OCI-LY3 (cell line): Measurements from ENCODE around the gene SEMG2.

Experiments
- H2AFZ ChIP-seq: fragments of 200-600, 300-600 bp; shearing (Covaris generic); 2 replicates; pipeline ENCODE4 v1.6.0; 2014; ENCODE audit warnings: antibody characterized with exemption, low read depth, low read length
- H3K27ac ChIP-seq: fragments of 200-600, 300-600 bp; sonication (generic); 2 replicates; pipeline ENCODE4 v1.5.1; 2014; ENCODE audit warnings: mild to moderate bottlenecking, low read length, moderate library complexity, mixed read lengths
- H3K27me3 ChIP-seq: fragments of 200-600, 300-600 bp; sonication (generic); 2 replicates; pipeline ENCODE4 v1.6.1; 2014; ENCODE audit warnings: low read depth, low read length, mixed read lengths
- H3K36me3 ChIP-seq: fragments of 200-600, 300-600 bp; sonication (generic); replicated peaks from 2 replicates; pipeline ENCODE3; 2014; ENCODE audit warnings: low read depth, low read length, mixed read lengths
- H3K4me1 ChIP-seq: fragments of 300-600, 200-600 bp; sonication (generic); 2 replicates; pipeline ENCODE4 v1.6.1; 2014; ENCODE audit warnings: low read length, mixed read lengths
- H3K4me2 ChIP-seq: fragments of 200-600, 300-600 bp; sonication (generic); 2 replicates; pipeline ENCODE4 v1.6.1; 2014; ENCODE audit warnings: low read length, mixed read lengths
- H3K4me3 ChIP-seq: fragments of 300-600, 200-600 bp; sonication (generic); 2 replicates; pipeline ENCODE4 v1.5.1; 2014; ENCODE audit warnings: antibody characterized with exemption, mild to moderate bottlenecking, low read length, moderate library complexity
- H3K79me2 ChIP-seq: fragments of 300-600, 200-600 bp; shearing (Covaris generic); 2 replicates; pipeline ENCODE4 v1.6.1; 2014; ENCODE audit warnings: mild to moderate bottlenecking, low read length, mixed read lengths
- H3K9ac ChIP-seq: fragments of 300-600, 200-600 bp; shearing (Covaris generic); 2 replicates; pipeline ENCODE4 v1.6.0; 2014; ENCODE audit warnings: mild to moderate bottlenecking, low read length, moderate library complexity
- H3K9me3 ChIP-seq: fragments of 200-600, 300-600 bp; shearing (Covaris generic); 2 replicates; pipeline ENCODE4 v1.6.1; 2014; ENCODE audit warnings: low read length, mixed read lengths; ENCODE audit not compliant: insufficient read depth
- H4K20me1 ChIP-seq: fragments of 200-600, 300-600 bp; sonication (generic); 2 replicates; pipeline ENCODE4 v1.6.1; 2016; ENCODE audit warnings: low read length, mixed read lengths; ENCODE audit not compliant: insufficient read depth
- CTCF ChIP-seq: fragments of 200-600, 300-600 bp; sonication (generic); IDR thresholded peaks from 2 replicates; pipeline ENCODE4 v1.5.1; 2014; ENCODE audit warnings: antibody characterized with exemption, low read length, low read depth
- EZH2phosphoT487 ChIP-seq: fragments of 200-600 bp; shearing (Covaris generic); IDR thresholded peaks from 2 replicates; pipeline ENCODE4 v1.6.1; 2018; ENCODE audit warnings: antibody characterized with exemption, mixed run types, low read depth

The SEMG2 gene

GRCh38 chr20:45257711-45258110 lies 36.5 kb downstream of the SEMG2 start:
- no peak overlapping the region for H3K4me2 ChIP-seq
- no peak overlapping the region for H2AFZ ChIP-seq
- H3K36me3 ChIP-seq: no peaks in the 10 kb centered on the region
- H3K9ac ChIP-seq: no peak overlapping the region
- no peaks in the 10 kb centered on the region for H3K9me3 ChIP-seq
- H3K79me2 ChIP-seq: no peaks in the 10 kb centered on the region
- peaks cover 13% of the 10 kb centered on the region for H3K4me1 ChIP-seq
- H4K20me1 ChIP-seq: no peaks in the 10 kb centered on the region
- H3K27ac ChIP-seq: no peak overlapping the region
- H3K27me3 ChIP-seq: peaks cover 83% of the 10 kb centered on the region
- TF ChIP-seq EZH2phosphoT487 (no peak), CTCF (no peak)
- H3K4me3 ChIP-seq: no peak overlapping the region

- H3K9ac ChIP-seq: no peak overlapping the region
- no peaks in the 10 kb centered on the region for H3K79me2 ChIP-seq
- no peaks in the 10 kb centered on the region for H3K9me3 ChIP-seq
- H3K4me3 ChIP-seq: no peak overlapping the region
- H3K4me1 ChIP-seq: peaks cover 13% of the 10 kb centered on the region
- TF ChIP-seq EZH2phosphoT487 (no peak), CTCF (no peak)
- peaks cover 83% of the 10 kb centered on the region for H3K27me3 ChIP-seq
- no peak overlapping the region for H3K27ac ChIP-seq
- no peak overlapping the region for H3K4me2 ChIP-seq
- H3K36me3 ChIP-seq: no peaks in the 10 kb centered on the region
- H2AFZ ChIP-seq: no peak overlapping the region
- H4K20me1 ChIP-seq: no peaks in the 10 kb centered on the region
Observed at GRCh38 chr20:45258259-45258658, 37.1 kb downstream of the SEMG2 start.

- no peaks in the 10 kb centered on the region for H3K9me3 ChIP-seq
- peaks cover 13% of the 10 kb centered on the region for H3K4me1 ChIP-seq
- H3K4me3 ChIP-seq: no peak overlapping the region
- peaks cover 83% of the 10 kb centered on the region for H3K27me3 ChIP-seq
- no peak overlapping the region for H2AFZ ChIP-seq
- no peaks in the 10 kb centered on the region for H3K79me2 ChIP-seq
- no peak overlapping the region for H3K4me2 ChIP-seq
- no peaks in the 10 kb centered on the region for H4K20me1 ChIP-seq
- no peak for TF ChIP-seq CTCF
- no peak for TF ChIP-seq EZH2phosphoT487
- H3K27ac ChIP-seq: no peak overlapping the region
- no peaks in the 10 kb centered on the region for H3K36me3 ChIP-seq
- no peak overlapping the region for H3K9ac ChIP-seq
Observed at GRCh38 chr20:45258664-45259063, 37.5 kb downstream of the SEMG2 start.

- Histone ChIP-seq H3K4me3 (no peak overlapping the region), H3K36me3 (no peaks in the 10 kb centered on the region), H3K9me3 (no peaks in the 10 kb centered on the region), H3K27me3 (peaks cover 87% of the 10 kb centered on the region), H3K9ac (no peak overlapping the region), H3K79me2 (no peaks in the 10 kb centered on the region), H3K4me2 (no peak overlapping the region), H2AFZ (no peak overlapping the region), H3K4me1 (no peaks in the 10 kb centered on the region), H3K27ac (no peak overlapping the region), H4K20me1 (no peaks in the 10 kb centered on the region)
- TF ChIP-seq CTCF (no peak), EZH2phosphoT487 (no peak)
Observed at GRCh38 chr20:45263556-45264266, 42.5 kb downstream of the SEMG2 start.
